H9 (cell line): ENCODE data around the gene PNKD. TPM values are rescaled to one million over a fixed set of nuclear protein-coding genes. Genes with fewer than 3 reads are reported as not detected.
A peak's percentile ranks its signal among the peaks of the same experiment; 100 is the strongest.

Source experiments
- DNase-seq: peaks from one replicate; pipeline ENCODE4 v3.0.0-alpha.2; 2017
- H2AFZ ChIP-seq: one replicate; pipeline ENCODE4 v1.6.1; 2013; ENCODE audit warnings: mild to moderate bottlenecking, low read length, control low read depth, moderate library complexity
- H2AK5ac ChIP-seq: 2 replicates; pipeline ENCODE4 v1.6.1; 2013; ENCODE audit warnings: low read length, control low read depth, mixed read lengths; ENCODE audit not compliant: insufficient read length
- H2BK120ac ChIP-seq: one replicate; pipeline ENCODE4 v1.6.1; 2013; ENCODE audit warnings: low read depth, mild to moderate bottlenecking, low read length, control low read depth, inconsistent platforms; ENCODE audit not compliant: poor library complexity, severe bottlenecking
- H2BK12ac ChIP-seq: 2 replicates; pipeline ENCODE4 v1.6.1; 2013; ENCODE audit warnings: low read length, control low read depth, mixed read lengths, low read depth; ENCODE audit not compliant: insufficient read length
- H2BK15ac ChIP-seq: 2 replicates; pipeline ENCODE4 v1.6.1; 2013; ENCODE audit warnings: low read depth, low read length, control low read depth
- H2BK20ac ChIP-seq: one replicate; pipeline ENCODE4 v1.6.1; 2013; ENCODE audit warnings: low read depth, mild to moderate bottlenecking, low read length, control low read depth, inconsistent platforms; ENCODE audit not compliant: poor library complexity, severe bottlenecking
- H2BK5ac ChIP-seq: 2 replicates; pipeline ENCODE4 v1.6.1; 2013; ENCODE audit warnings: low read length, control low read depth, mixed read lengths; ENCODE audit not compliant: insufficient read length
- H3K14ac ChIP-seq: 2 replicates; pipeline ENCODE4 v1.6.1; 2013; ENCODE audit warnings: low read length, control low read depth; ENCODE audit not compliant: insufficient read depth
- H3K18ac ChIP-seq: 2 replicates; pipeline ENCODE4 v1.6.1; 2013; ENCODE audit warnings: low read depth, mild to moderate bottlenecking, mixed read lengths, low read length, control low read depth; ENCODE audit not compliant: insufficient read length
- H3K23ac ChIP-seq: 2 replicates; pipeline ENCODE4 v1.6.1; 2013; ENCODE audit warnings: low read length, control low read depth, mixed read lengths, low read depth; ENCODE audit not compliant: insufficient read length
- H3K23me2 ChIP-seq: 2 replicates; pipeline ENCODE4 v1.6.1; 2013; ENCODE audit warnings: low read depth, mild to moderate bottlenecking, mixed read lengths, low read length, control low read depth; ENCODE audit not compliant: insufficient read length, poor library complexity, severe bottlenecking
- H3K27ac ChIP-seq: 2 replicates; pipeline ENCODE4 v1.5.1; 2013; ENCODE audit warnings: low read length, control low read depth, mixed read lengths, low read depth; ENCODE audit not compliant: insufficient read length
- H3K27me3 ChIP-seq: 2 replicates; pipeline ENCODE4 v1.6.1; 2013; ENCODE audit warnings: low read length, control low read depth, inconsistent platforms; ENCODE audit not compliant: insufficient read depth
- H3K4ac ChIP-seq: 2 replicates; pipeline ENCODE4 v1.6.1; 2013; ENCODE audit warnings: low read depth, mild to moderate bottlenecking, control low read depth, inconsistent platforms, low read length, moderate library complexity
- H3K4me1 ChIP-seq: 2 replicates; pipeline ENCODE4 v1.6.1; 2013; ENCODE audit warnings: low read length, control low read depth, inconsistent platforms; ENCODE audit not compliant: insufficient read depth
- H3K4me2 ChIP-seq: 2 replicates; pipeline ENCODE4 v1.6.1; 2013; ENCODE audit warnings: low read length, control low read depth, mixed read lengths; ENCODE audit not compliant: insufficient read length, insufficient read depth
- H3K56ac ChIP-seq: 2 replicates; pipeline ENCODE4 v1.6.1; 2013; ENCODE audit warnings: low read depth, mild to moderate bottlenecking, mixed read lengths, low read length, control low read depth; ENCODE audit not compliant: insufficient read length
- H3K79me1 ChIP-seq: 2 replicates; pipeline ENCODE4 v1.6.1; 2013; ENCODE audit warnings: low read depth, mild to moderate bottlenecking, moderate library complexity, low read length, control low read depth, inconsistent platforms; ENCODE audit not compliant: insufficient read depth, poor library complexity, severe bottlenecking
- H3K79me2 ChIP-seq: 2 replicates; pipeline ENCODE4 v1.6.1; 2013; ENCODE audit warnings: low read length, control low read depth, inconsistent platforms; ENCODE audit not compliant: insufficient read depth
- H3K9ac ChIP-seq: 2 replicates; pipeline ENCODE4 v1.6.1; 2013; ENCODE audit warnings: low read length, control low read depth, mixed read lengths; ENCODE audit not compliant: insufficient read length; ENCODE audit errors: extremely low read depth
- H3K9me3 ChIP-seq: one replicate; pipeline ENCODE4 v1.6.1; 2013; ENCODE audit warnings: low read depth, low read length, inconsistent platforms; ENCODE audit not compliant: control insufficient read depth
- H3T11ph ChIP-seq: one replicate; pipeline ENCODE4 v1.6.1; 2013; ENCODE audit warnings: mild to moderate bottlenecking, low read length, control low read depth, inconsistent platforms
- H4K20me1 ChIP-seq: one replicate; pipeline ENCODE4 v1.6.1; 2013; ENCODE audit not compliant: control insufficient read depth, insufficient read length, insufficient read depth
- H4K5ac ChIP-seq: 2 replicates; pipeline ENCODE4 v1.6.1; 2013; ENCODE audit warnings: low read depth, mild to moderate bottlenecking, mixed read lengths, low read length, control low read depth; ENCODE audit not compliant: insufficient read length
- H4K8ac ChIP-seq: replicated peaks from 2 replicates; pipeline ENCODE4 v1.6.1; 2013; ENCODE audit warnings: low read length, control low read depth, mixed read lengths, low read depth; ENCODE audit not compliant: insufficient read length
- H4K91ac ChIP-seq: 2 replicates; pipeline ENCODE4 v1.6.1; 2013; ENCODE audit warnings: low read depth, mild to moderate bottlenecking, moderate library complexity, mixed read lengths, low read length, control low read depth; ENCODE audit not compliant: insufficient read length
- H3K27ac Mint-ChIP-seq, 3 experiments: 2 replicates in 2 of 3; 3 replicates in 1 of 3; pipeline ENCODE4 v1.8.0; 2020 to 2021; ENCODE audit warnings: mixed read lengths in 3 of 3, mild to moderate bottlenecking in 1 of 3, moderate library complexity in 1 of 3
- H3K27me3 Mint-ChIP-seq: 2 replicates; pipeline ENCODE4 v1.8.0; 2021; ENCODE audit warnings: low read depth, mild to moderate bottlenecking, moderate library complexity, mixed read lengths
- H3K36me3 Mint-ChIP-seq, 3 experiments: 2 replicates in 2 of 3; 3 replicates in 1 of 3; pipeline ENCODE4 v1.8.0; 2020 to 2021; ENCODE audit warnings: low read depth in 3 of 3, mixed read lengths in 3 of 3; ENCODE audit not compliant: insufficient read depth in 1 of 3
- H3K4me1 Mint-ChIP-seq, 2 experiments: 2 replicates each; pipeline ENCODE4 v1.8.0; 2020; ENCODE audit warnings: mixed read lengths in 2 of 2
- H3K4me3 Mint-ChIP-seq, 2 experiments: 2 replicates in 1 of 2; 3 replicates in 1 of 2; pipeline ENCODE4 v1.8.0; 2020 to 2021; ENCODE audit warnings: mild to moderate bottlenecking in 2 of 2, mixed read lengths in 2 of 2, moderate library complexity in 1 of 2
- H3K9me3 Mint-ChIP-seq, 2 experiments: 2 replicates in 1 of 2; 3 replicates in 1 of 2; pipeline ENCODE4 v1.8.0; 2020; ENCODE audit warnings: mild to moderate bottlenecking in 2 of 2, mixed read lengths in 2 of 2, moderate library complexity in 1 of 2
- WGBS: extraction: QIAGEN DNeasy Blood & Tissue Kit; methylation state at CpG from one replicate; pipeline ENCODE4 v1.1.7; 2013; ENCODE audit warnings: missing lambda C conversion rate, low lambda C conversion rate, mixed read lengths; ENCODE audit not compliant: insufficient read length; ENCODE audit errors: extremely low coverage; 5-methylcytosine and 5-hydroxymethylcytosine counted together
- long read RNA-seq: library from polyadenylated mRNA; unstranded; transcript quantifications from one replicate; pipeline ENCODE4 v2.0.0, GENCODE V29; 2020
- total RNA-seq: library from RNA; stranded (reverse); gene quantifications from 2 replicates; pipeline ENCODE4 v1.2.1, GENCODE V29; 2021
- TF ChIP-seq, protein P1 (sequence below): fragments of 200-600 bp; sonication (generic); conservative IDR thresholded peaks from 3 replicates; pipeline ENCODE4 v1.8.0; 2021; ENCODE audit warnings: antibody characterized with exemption, mild to moderate bottlenecking

PNKD gene, protein sequence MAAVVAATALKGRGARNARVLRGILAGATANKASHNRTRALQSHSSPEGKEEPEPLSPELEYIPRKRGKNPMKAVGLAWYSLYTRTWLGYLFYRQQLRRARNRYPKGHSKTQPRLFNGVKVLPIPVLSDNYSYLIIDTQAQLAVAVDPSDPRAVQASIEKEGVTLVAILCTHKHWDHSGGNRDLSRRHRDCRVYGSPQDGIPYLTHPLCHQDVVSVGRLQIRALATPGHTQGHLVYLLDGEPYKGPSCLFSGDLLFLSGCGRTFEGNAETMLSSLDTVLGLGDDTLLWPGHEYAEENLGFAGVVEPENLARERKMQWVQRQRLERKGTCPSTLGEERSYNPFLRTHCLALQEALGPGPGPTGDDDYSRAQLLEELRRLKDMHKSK
- total RNA-seq = 31.6 and 32.3 TPM in 2 replicates
- long read RNA-seq, transcript PNKD-201 (3 exons, 758 nt) = major isoform, 6 of 19 reads
- long read RNA-seq, partial matches to known transcripts = 0 of 19 reads
- long read RNA-seq, other reads (novel, unspliced or antisense) = 9 of 19 reads

DNA sequence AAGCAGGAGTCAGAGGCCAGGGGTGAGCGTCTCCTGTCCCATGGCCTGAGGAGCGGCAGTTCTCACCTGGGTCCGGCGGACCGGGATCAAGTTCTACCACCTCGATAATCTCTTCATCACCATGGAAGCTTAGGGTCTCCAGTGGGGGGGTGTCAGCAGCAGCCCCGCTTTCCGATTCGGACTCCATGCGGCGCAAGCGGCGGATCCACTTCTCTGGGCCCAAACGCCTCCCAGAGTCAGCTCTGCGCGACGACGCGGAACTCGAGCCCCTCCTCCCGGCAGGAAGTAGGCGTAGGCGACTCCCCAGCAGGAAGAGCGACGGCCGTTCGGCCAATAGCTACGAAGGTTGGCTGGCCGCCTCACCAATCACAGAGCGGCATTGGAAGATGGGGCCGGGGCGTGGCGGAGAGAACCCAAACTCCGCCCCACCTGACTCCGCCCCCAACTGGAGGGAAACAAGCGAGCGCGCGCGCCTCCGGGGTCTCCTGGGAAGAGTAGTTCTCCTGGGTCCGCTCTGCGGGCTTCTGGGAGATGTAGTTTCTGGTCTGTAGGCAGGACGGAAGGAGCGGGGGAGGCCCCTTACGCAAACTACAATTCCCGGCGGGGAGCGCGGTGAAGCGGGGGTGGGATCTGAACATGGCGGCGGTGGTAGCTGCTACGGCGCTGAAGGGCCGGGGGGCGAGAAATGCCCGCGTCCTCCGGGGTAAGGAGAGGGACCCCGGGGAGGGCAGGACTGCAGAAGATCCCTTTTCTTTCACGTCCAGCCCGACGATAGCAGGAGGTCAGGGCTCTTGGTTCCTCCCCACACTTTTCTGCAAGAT, at the start of gene PNKD, which contains the start of gene AAMP:
TSS of gene PNKD (plus strand) at position 620 of the 821 bp plus-strand sequence. CDS start at position 637, 17 bp downstream.
TSS of gene AAMP (minus strand) at position 238 of the 821 bp plus-strand sequence. CDS start at position 187, 51 bp downstream.
- H3K4me1 ChIP-seq = no peaks in the 10 kb centered on the region
- H4K91ac ChIP-seq = no peak within 1 kb of the TSS
- peak within 1 kb of the TSS; percentile 80 to 92 for H3K4me3 Mint-ChIP-seq
- peak within 1 kb of the TSS; percentile 71; the same call in 1 of the 2 replicates for H3K14ac ChIP-seq
- no peaks in the 10 kb centered on the region for H3K9me3 Mint-ChIP-seq
- peak within 1 kb of the TSS; percentile 97 for H3K4me2 ChIP-seq
- peaks cover 18 to 21% of the 10 kb centered on the region in 2 experiments for H3K4me1 Mint-ChIP-seq
- H3K79me2 ChIP-seq = no peaks in the 10 kb centered on the region
- no peak within 1 kb of the TSS for H3K56ac ChIP-seq
- H3K27ac ChIP-seq = no peak within 1 kb of the TSS
- peak within 1 kb of the TSS; percentile 77 to 88 (median 84) for H3K27ac Mint-ChIP-seq
- H2BK12ac ChIP-seq = no peak within 1 kb of the TSS
- H2BK5ac ChIP-seq = no peak within 1 kb of the TSS
- H2AFZ ChIP-seq = no peak within 1 kb of the TSS
- H3K18ac ChIP-seq = no peak within 1 kb of the TSS
- H4K5ac ChIP-seq = no peak within 1 kb of the TSS
- H2AK5ac ChIP-seq = no peak within 1 kb of the TSS
- peak within 1 kb of the TSS; percentile 73 for H3K9ac ChIP-seq
- H3K27me3 ChIP-seq = no peaks in the 10 kb centered on the region
- H2BK20ac ChIP-seq = no peak within 1 kb of the TSS
- H3K23me2 ChIP-seq = peaks cover 9% of the 10 kb centered on the region
- H4K20me1 ChIP-seq = no peaks in the 10 kb centered on the region
- no peak within 1 kb of the TSS for H3K4ac ChIP-seq
- H3K9me3 ChIP-seq = no peaks in the 10 kb centered on the region
- H3T11ph ChIP-seq = no peak within 1 kb of the TSS
- H3K36me3 Mint-ChIP-seq = peaks cover 20 to 48% (median 44%) of the 10 kb centered on the region in 3 experiments; a peak in 6 of 7 replicates
- DNase-seq = peak; percentile 99
- H3K79me1 ChIP-seq = no peaks in the 10 kb centered on the region
- H2BK15ac ChIP-seq = no peak within 1 kb of the TSS
- no peaks in the 10 kb centered on the region; the same call in 1 of the 2 replicates for H3K27me3 Mint-ChIP-seq
- H2BK120ac ChIP-seq = no peak within 1 kb of the TSS
- no peak within 1 kb of the TSS for H4K8ac ChIP-seq
- TF ChIP-seq, protein P1, sequence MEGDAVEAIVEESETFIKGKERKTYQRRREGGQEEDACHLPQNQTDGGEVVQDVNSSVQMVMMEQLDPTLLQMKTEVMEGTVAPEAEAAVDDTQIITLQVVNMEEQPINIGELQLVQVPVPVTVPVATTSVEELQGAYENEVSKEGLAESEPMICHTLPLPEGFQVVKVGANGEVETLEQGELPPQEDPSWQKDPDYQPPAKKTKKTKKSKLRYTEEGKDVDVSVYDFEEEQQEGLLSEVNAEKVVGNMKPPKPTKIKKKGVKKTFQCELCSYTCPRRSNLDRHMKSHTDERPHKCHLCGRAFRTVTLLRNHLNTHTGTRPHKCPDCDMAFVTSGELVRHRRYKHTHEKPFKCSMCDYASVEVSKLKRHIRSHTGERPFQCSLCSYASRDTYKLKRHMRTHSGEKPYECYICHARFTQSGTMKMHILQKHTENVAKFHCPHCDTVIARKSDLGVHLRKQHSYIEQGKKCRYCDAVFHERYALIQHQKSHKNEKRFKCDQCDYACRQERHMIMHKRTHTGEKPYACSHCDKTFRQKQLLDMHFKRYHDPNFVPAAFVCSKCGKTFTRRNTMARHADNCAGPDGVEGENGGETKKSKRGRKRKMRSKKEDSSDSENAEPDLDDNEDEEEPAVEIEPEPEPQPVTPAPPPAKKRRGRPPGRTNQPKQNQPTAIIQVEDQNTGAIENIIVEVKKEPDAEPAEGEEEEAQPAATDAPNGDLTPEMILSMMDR = no peak
- WGBS = no CpG with 5 or more reads among the region's 64 CpGs
- H3K23ac ChIP-seq = no peak within 1 kb of the TSS
